Right hindlimb (tissue), 1 donor: ENCODE results near the gene PRTG.
"Not testable (repeated sequence)": the region's sequence is repeated elsewhere in the genome, so short reads cannot be mapped to it uniquely, and the experiment has no call there.

Experiments
- DNase-seq: peaks from one replicate; pipeline ENCODE4 v3.0.0-alpha.2; 2018

PRTG gene

GRCh38 chr15:55742927-55743728, at the start of gene PRTG:
Gene PRTG (minus strand): TSS chr15:55743152. CDS start chr15:55742931, 221 bp downstream.
- DNase-seq: peak; percentile 88

GRCh38 chr15:55791551-55792400, 48.8 kb upstream of the PRTG start:
- DNase-seq: no peak

- DNase-seq: no peak
Measured at GRCh38 chr15:55789066-55789660, 46.2 kb upstream of the PRTG start.

GRCh38 chr15:55786341-55786740, 43.4 kb upstream of the PRTG start:
- DNase-seq: no peak

GRCh38 chr15:55785593-55785992, 42.6 kb upstream of the PRTG start:
- DNase-seq: not testable (repeated sequence)

GRCh38 chr15:55784286-55784685, 41.3 kb upstream of the PRTG start:
- no peak for DNase-seq

GRCh38 chr15:55782901-55783300, 39.9 kb upstream of the PRTG start:
- DNase-seq: no peak

- no peak for DNase-seq
Measured at GRCh38 chr15:55780292-55780691, 37.3 kb upstream of the PRTG start.

GRCh38 chr15:55778932-55779331, 36.0 kb upstream of the PRTG start:
- DNase-seq: no peak

- no peak for DNase-seq
Measured at GRCh38 chr15:55775316-55775715, 32.4 kb upstream of the PRTG start.

GRCh38 chr15:55774113-55774970, 31.4 kb upstream of the PRTG start:
- peak; percentile 37 for DNase-seq

- peak; percentile 29 for DNase-seq
Measured at GRCh38 chr15:55770806-55771205, 27.9 kb upstream of the PRTG start.

GRCh38 chr15:55770261-55770660, 27.3 kb upstream of the PRTG start:
- no peak for DNase-seq

GRCh38 chr15:55768670-55769185, 25.8 kb upstream of the PRTG start:
- no peak for DNase-seq

GRCh38 chr15:55766676-55767075, 23.7 kb upstream of the PRTG start:
- DNase-seq: no peak

- no peak for DNase-seq
Measured at GRCh38 chr15:55764398-55764797, 21.4 kb upstream of the PRTG start.

- no peak for DNase-seq
Measured at GRCh38 chr15:55758580-55758986, 15.6 kb upstream of the PRTG start.

- not testable (repeated sequence) for DNase-seq
Measured at GRCh38 chr15:55753433-55753832, 10.5 kb upstream of the PRTG start.

GRCh38 chr15:55750706-55751105, 7.8 kb upstream of the PRTG start:
- no peak for DNase-seq

GRCh38 chr15:55743729-55744655, 1.0 kb upstream of the PRTG start:
- peak; percentile 22 for DNase-seq

GRCh38 chr15:55742498-55742926, 440 bp downstream of the PRTG start:
- peak; percentile 77 for DNase-seq
